CD4-positive, CD25-positive, alpha-beta regulatory T cell (primary cell): Measurements from ENCODE around the gene KRT28. TPM values are rescaled to one million over a fixed set of nuclear protein-coding genes. Genes with fewer than 3 reads are reported as not detected.
A peak's percentile ranks its signal among the peaks of the same experiment; 100 is the strongest.

Experiments
- ATAC-seq, 2 donors: fragments of 150-1000 bp; cut with Tn5 transposase; one replicate each; pipeline ENCODE4 v1.10.0; 2021; ENCODE audit warnings: low read depth in 2 of 2, moderate number of reproducible peaks in 2 of 2, moderate library complexity in 1 of 2
- DNase-seq, 3 donors: peaks; one replicate each; pipeline versions ENCODE4 v3.0.0 to v3.0.0-alpha.2; 2012 to 2022; ENCODE audit warnings: mixed read lengths in 1 of 3
- H3K27ac ChIP-seq: one replicate; pipeline ENCODE4 v1.7.0; 2013; ENCODE audit warnings: mild to moderate bottlenecking, low read length; ENCODE audit not compliant: insufficient read depth, poor library complexity, severe bottlenecking
- H3K27me3 ChIP-seq: one replicate; pipeline ENCODE4 v1.7.0; 2013; ENCODE audit warnings: low read length; ENCODE audit not compliant: control insufficient read depth, insufficient read depth
- H3K36me3 ChIP-seq: one replicate; pipeline ENCODE4 v1.7.0; 2013; ENCODE audit warnings: mild to moderate bottlenecking, low read length, moderate library complexity; ENCODE audit not compliant: control insufficient read depth, insufficient read depth
- H3K4me1 ChIP-seq: 2 replicates; pipeline ENCODE4 v1.7.0; 2013; ENCODE audit warnings: mild to moderate bottlenecking, low read length; ENCODE audit not compliant: insufficient read depth, control insufficient read depth, poor library complexity, severe bottlenecking
- H3K4me3 ChIP-seq: one replicate; pipeline ENCODE4 v1.7.0; 2013; ENCODE audit warnings: low read depth, mild to moderate bottlenecking, low read length, moderate library complexity
- H3K9me3 ChIP-seq, 2 experiments: 1 replicate in 1 of 2; 2 replicates in 1 of 2; pipeline ENCODE4 v1.7.0; 2013; ENCODE audit warnings: low read length in 2 of 2, mild to moderate bottlenecking in 1 of 2, moderate library complexity in 1 of 2; ENCODE audit not compliant: control insufficient read depth in 2 of 2
- H3K27ac Mint-ChIP-seq, 3 donors: one replicate each; pipeline ENCODE4 v1.8.0; 2020 to 2022; ENCODE audit warnings: mild to moderate bottlenecking in 3 of 3, mixed read lengths in 3 of 3, moderate library complexity in 2 of 3
- H3K27me3 Mint-ChIP-seq: one replicate; pipeline ENCODE4 v1.8.0; 2022; ENCODE audit warnings: mild to moderate bottlenecking, mixed read lengths
- H3K36me3 Mint-ChIP-seq: one replicate; pipeline ENCODE4 v1.8.0; 2020; ENCODE audit warnings: mixed read lengths
- H3K4me1 Mint-ChIP-seq, 4 donors: one replicate each; pipeline ENCODE4 v1.8.0; 2020 to 2022; ENCODE audit warnings: mixed read lengths in 4 of 4, mild to moderate bottlenecking in 1 of 4
- H3K4me3 Mint-ChIP-seq, 4 donors: one replicate each; pipeline ENCODE4 v1.8.0; 2020 to 2022; ENCODE audit warnings: mild to moderate bottlenecking in 4 of 4, mixed read lengths in 4 of 4, moderate library complexity in 3 of 4
- H3K9me3 Mint-ChIP-seq, 7 donors: one replicate each; pipeline ENCODE4 v1.8.0; 2020 to 2022; ENCODE audit warnings: mixed read lengths in 7 of 7, mild to moderate bottlenecking in 3 of 7, moderate library complexity in 2 of 7
- polyA plus RNA-seq, 4 donors: library from polyadenylated mRNA; unstranded; fragments of 300-500 nt; fragmentation: Illumina TruSeq; gene quantifications; one replicate each; pipeline ENCODE4 v1.2.3, GENCODE V29; 2021
- total RNA-seq: library from RNA; stranded (reverse); gene quantifications from one replicate; pipeline ENCODE4 v1.2.3, GENCODE V29; 2022

KRT28 gene
- total and polyA plus RNA-seq, 5 donors from 2014 or later: not detected

- Mint-ChIP-seq H3K27me3 (peaks cover 81% of the 10 kb centered on the region), H3K36me3 (no peaks in the 10 kb centered on the region), H3K4me3 (peak overlapping the region in 1 of 4 donors; percentile 44), H3K27ac (no peak overlapping the region), H3K4me1 (peaks cover 0 to 7% (median 0%) of the 10 kb centered on the region in 4 donors), H3K9me3 (peaks cover 0 to 2% (median 0%) of the 10 kb centered on the region in 7 donors)
- H3K9me3 ChIP-seq: no peaks in the 10 kb centered on the region
- no peaks in the 10 kb centered on the region for H3K36me3 ChIP-seq
- ATAC-seq (no peak), DNase-seq (no peak)
- H3K4me3 ChIP-seq: no peak overlapping the region
- peaks cover 30% of the 10 kb centered on the region for H3K27me3 ChIP-seq
- no peak overlapping the region for H3K27ac ChIP-seq
- peaks cover 6% of the 10 kb centered on the region for H3K4me1 ChIP-seq
Measured at GRCh38 chr17:40777971-40778370, 21.8 kb downstream of the KRT28 start.

GRCh38 chr17:40777459-40777858 is 22.3 kb downstream of the KRT28 start:
- Mint-ChIP-seq H3K4me3 (no peak overlapping the region), H3K27me3 (peaks cover 81% of the 10 kb centered on the region), H3K27ac (peak overlapping the region in 1 of 3 donors; percentile 52), H3K36me3 (no peaks in the 10 kb centered on the region), H3K4me1 (peaks cover 0 to 7% (median 0%) of the 10 kb centered on the region in 4 donors), H3K9me3 (peaks cover 0 to 2% (median 0%) of the 10 kb centered on the region in 7 donors)
- Histone ChIP-seq H3K27me3 (peaks cover 29% of the 10 kb centered on the region), H3K4me3 (no peak overlapping the region), H3K9me3 (no peaks in the 10 kb centered on the region), H3K4me1 (peaks cover 6% of the 10 kb centered on the region), H3K36me3 (no peaks in the 10 kb centered on the region), H3K27ac (no peak overlapping the region)
- no peak for ATAC-seq
- DNase-seq: no peak

DNA sequence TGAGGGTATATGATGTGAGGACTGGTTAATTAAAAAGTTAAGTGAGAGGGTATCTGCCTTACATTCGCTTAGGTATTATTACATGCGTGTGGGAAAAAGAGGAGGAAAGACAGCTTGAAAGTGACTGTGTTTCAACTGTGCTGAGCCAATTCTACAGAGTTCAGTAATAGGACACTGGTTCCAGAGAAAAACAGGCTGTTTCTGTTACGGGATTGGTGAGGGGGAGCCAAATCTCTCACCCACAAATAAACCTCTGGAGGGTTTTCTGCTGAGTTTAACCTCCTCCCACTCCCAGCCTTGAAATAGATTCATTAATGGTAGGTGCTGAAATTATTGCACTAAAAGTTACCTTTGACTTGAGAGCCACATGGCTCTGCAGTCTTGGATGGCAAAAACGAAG is 23.8 kb downstream of the KRT28 start:
- Histone ChIP-seq H3K4me1 (peaks cover 6% of the 10 kb centered on the region), H3K4me3 (no peak overlapping the region), H3K36me3 (no peaks in the 10 kb centered on the region), H3K9me3 (no peaks in the 10 kb centered on the region), H3K27ac (no peak overlapping the region), H3K27me3 (peaks cover 28% of the 10 kb centered on the region)
- no peak for ATAC-seq
- Mint-ChIP-seq H3K36me3 (no peaks in the 10 kb centered on the region), H3K9me3 (no peaks in the 10 kb centered on the region), H3K27ac (no peak overlapping the region), H3K4me3 (no peak overlapping the region), H3K27me3 (peaks cover 77% of the 10 kb centered on the region), H3K4me1 (peaks cover 0 to 7% (median 0%) of the 10 kb centered on the region in 4 donors)
- no peak for DNase-seq

GRCh38 chr17:40772101-40772500 is 27.7 kb downstream of the KRT28 start, which contains the start of gene KRT26:
Gene KRT26, minus strand, starts transcription at chr17:40772201. Its CDS starts 88 bp downstream, at chr17:40772113.
- Mint-ChIP-seq H3K4me1 (no peaks in the 10 kb centered on the region), H3K9me3 (no peaks in the 10 kb centered on the region), H3K4me3 (no peak within 1 kb of the TSS), H3K27ac (no peak within 1 kb of the TSS), H3K36me3 (no peaks in the 10 kb centered on the region), H3K27me3 (peaks cover 52% of the 10 kb centered on the region)
- H3K4me3 ChIP-seq: no peak within 1 kb of the TSS
- no peak for ATAC-seq
- H3K36me3 ChIP-seq: no peaks in the 10 kb centered on the region
- H3K9me3 ChIP-seq: no peaks in the 10 kb centered on the region
- peaks cover 28% of the 10 kb centered on the region for H3K27me3 ChIP-seq
- no peak for DNase-seq
- no peaks in the 10 kb centered on the region for H3K4me1 ChIP-seq
- no peak within 1 kb of the TSS for H3K27ac ChIP-seq

DNA sequence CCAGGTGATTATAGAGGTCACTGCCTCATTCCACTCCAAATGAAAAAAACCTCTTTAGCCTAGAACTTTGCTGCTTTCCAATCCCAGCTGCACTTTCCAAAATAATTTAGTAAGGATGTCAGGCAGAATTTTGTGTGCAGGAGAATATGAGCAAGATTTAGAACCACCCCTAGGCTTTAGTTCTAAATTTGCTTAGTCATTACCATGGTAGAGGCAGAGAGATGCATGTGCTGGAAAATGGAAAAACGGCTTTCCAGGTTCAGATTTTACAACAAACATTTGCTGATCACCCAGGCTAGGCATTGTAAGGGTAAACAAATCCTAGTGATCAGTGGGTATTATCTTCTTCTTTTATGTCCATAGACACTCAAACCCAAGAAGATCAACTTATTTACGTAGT is 34.1 kb downstream of the KRT28 start:
- H3K36me3 ChIP-seq: no peaks in the 10 kb centered on the region
- Mint-ChIP-seq H3K4me1 (no peaks in the 10 kb centered on the region), H3K4me3 (no peak overlapping the region), H3K27me3 (peaks cover 37% of the 10 kb centered on the region), H3K36me3 (no peaks in the 10 kb centered on the region), H3K9me3 (peaks cover 0 to 31% (median 13%) of the 10 kb centered on the region in 7 donors), H3K27ac (no peak overlapping the region)
- H3K27ac ChIP-seq: no peak overlapping the region
- H3K9me3 ChIP-seq: peaks cover 27 to 32% of the 10 kb centered on the region in 2 experiments
- DNase-seq: no peak
- no peaks in the 10 kb centered on the region for H3K4me1 ChIP-seq
- no peak overlapping the region for H3K4me3 ChIP-seq
- no peak for ATAC-seq
- peaks cover 33% of the 10 kb centered on the region for H3K27me3 ChIP-seq

DNA sequence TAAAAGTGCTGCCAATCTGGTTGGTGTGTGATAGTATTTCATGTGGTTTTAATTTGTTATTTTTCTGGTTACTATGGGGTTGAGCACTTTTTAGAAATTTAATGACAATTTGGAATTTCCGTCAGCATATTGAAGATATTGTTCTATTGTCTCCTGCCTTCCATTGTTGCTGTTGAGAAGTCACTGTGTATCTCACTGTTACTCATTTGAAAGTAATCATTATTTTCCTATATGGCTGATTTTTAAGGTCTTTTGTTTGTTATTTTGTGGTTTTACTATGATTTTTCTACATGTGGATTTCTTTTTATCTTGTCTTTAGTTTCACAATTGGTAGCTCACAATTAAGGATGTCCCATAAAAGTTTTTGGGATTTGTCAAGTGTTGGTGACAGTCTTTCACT is 36.0 kb downstream of the KRT28 start:
- Mint-ChIP-seq H3K36me3 (no peaks in the 10 kb centered on the region), H3K9me3 (peaks cover 8 to 49% (median 23%) of the 10 kb centered on the region in 7 donors), H3K4me1 (no peaks in the 10 kb centered on the region), H3K27me3 (peaks cover 47% of the 10 kb centered on the region), H3K27ac (no peak overlapping the region), H3K4me3 (no peak overlapping the region)
- no peak overlapping the region for H3K4me3 ChIP-seq
- H3K36me3 ChIP-seq: no peaks in the 10 kb centered on the region
- no peak for DNase-seq
- peaks cover 46 to 51% of the 10 kb centered on the region in 2 experiments for H3K9me3 ChIP-seq
- no peaks in the 10 kb centered on the region for H3K4me1 ChIP-seq
- peaks cover 36% of the 10 kb centered on the region for H3K27me3 ChIP-seq
- no peak for ATAC-seq
- H3K27ac ChIP-seq: no peak overlapping the region

DNA sequence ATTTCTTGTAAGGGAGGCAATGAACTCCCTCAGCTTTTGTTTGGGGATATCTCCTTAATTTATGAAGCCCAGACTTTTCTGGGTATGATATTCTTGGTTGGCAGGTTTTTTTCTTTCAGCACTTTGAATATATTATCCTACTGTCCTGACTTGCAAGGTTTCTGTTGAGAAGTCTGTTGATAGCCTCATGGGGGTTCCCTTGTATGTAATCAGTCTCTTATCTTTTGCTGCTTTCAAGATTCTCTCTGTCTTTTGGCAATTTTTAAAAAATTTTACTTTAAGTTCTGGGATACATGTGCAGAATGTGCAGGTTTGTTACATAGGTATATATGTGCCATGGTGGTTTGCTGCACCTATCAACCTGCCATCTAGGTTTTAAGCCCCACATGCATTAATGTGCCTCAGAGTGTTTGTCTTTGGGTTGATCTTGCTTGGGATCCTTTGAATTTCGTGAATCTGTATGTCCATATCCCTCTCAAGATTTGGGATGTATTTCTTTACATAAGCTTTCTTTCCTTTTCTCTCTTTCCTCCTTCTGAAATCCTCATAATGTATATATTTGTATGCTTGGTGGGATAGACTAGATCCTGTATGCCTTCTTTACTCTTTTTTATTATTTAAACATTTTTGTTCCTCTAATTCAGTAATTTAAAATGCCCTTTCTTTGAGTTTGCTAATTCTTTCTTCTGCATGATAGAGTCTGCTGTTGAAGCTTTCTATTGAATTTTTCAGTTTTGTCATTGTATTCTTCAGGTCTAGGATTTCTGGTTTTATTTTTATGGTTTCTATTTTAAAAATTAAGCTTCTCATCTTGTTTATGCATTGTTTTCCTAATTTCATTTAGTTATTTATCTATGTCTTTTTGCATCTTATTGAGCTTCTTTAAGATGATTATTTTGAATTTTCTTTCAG is 39.4 kb downstream of the KRT28 start:
- no peak for DNase-seq
- Histone ChIP-seq H3K4me3 (no peak overlapping the region), H3K27me3 (peaks cover 30% of the 10 kb centered on the region), H3K36me3 (no peaks in the 10 kb centered on the region), H3K9me3 (peaks cover 50 to 51% of the 10 kb centered on the region in 2 experiments), H3K4me1 (no peaks in the 10 kb centered on the region), H3K27ac (no peak overlapping the region)
- Mint-ChIP-seq H3K9me3 (peaks cover 8 to 58% (median 29%) of the 10 kb centered on the region in 7 donors), H3K4me3 (no peak overlapping the region), H3K27me3 (peaks cover 45% of the 10 kb centered on the region), H3K27ac (peak overlapping the region in 1 of 3 donors; percentile 34), H3K36me3 (no peaks in the 10 kb centered on the region), H3K4me1 (no peaks in the 10 kb centered on the region)
- no peak for ATAC-seq
